PC-3 (cell line): ENCODE measurements around the gene RAD51D.

Experiments
- CTCF ChIP-seq: fragments of 300-600 bp; sonication (generic); conservative IDR thresholded peaks from 2 replicates; pipeline ENCODE4 v1.5.1; 2017; ENCODE audit warnings: antibody characterized with exemption, low read depth, mild to moderate bottlenecking, low read length
- EZH2phosphoT487 ChIP-seq: fragments of 300-600 bp; sonication (generic); IDR thresholded peaks from 2 replicates; pipeline ENCODE4 v1.6.1; 2018; ENCODE audit warnings: mild to moderate bottlenecking, antibody characterized with exemption, low read length, borderline replicate concordance

GRCh38 chr17:35117984-35118383, 1.7 kb downstream of the RAD51D start:
- TF ChIP-seq CTCF = peak; percentile 65
- TF ChIP-seq EZH2phosphoT487 = no peak
